Tibial nerve (tissue), 4 donors: ENCODE data around the gene PRKAA2. TPM values are rescaled to one million over a fixed set of nuclear protein-coding genes. Genes with fewer than 3 reads are reported as not detected.

Source experiments
- DNase-seq, 2 donors: peaks; one replicate each; pipeline ENCODE4 v3.0.0-alpha.2; 2019; ENCODE audit warnings: low spot score in 2 of 2
- H3K27ac ChIP-seq, 4 donors: fragments of 200-600 bp; sonication (generic) in 3 of 4; one replicate each; pipeline ENCODE4 v1.5.1; 2017 to 2019; ENCODE audit warnings: mild to moderate bottlenecking in 1 of 4
- H3K27me3 ChIP-seq, 2 donors: fragments of 200-600 bp; sonication (generic) in 1 of 2; one replicate each; pipeline versions ENCODE4 v1.5.1 to v1.6.0; 2017 to 2019
- H3K36me3 ChIP-seq, 3 donors: fragments of 200-600 bp; sonication (generic); one replicate each; pipeline ENCODE4 v1.5.1; 2018 to 2019
- H3K4me1 ChIP-seq, 4 donors: fragments of 200-600 bp; sonication (generic) in 3 of 4; one replicate each; pipeline ENCODE4 v1.5.1; 2017 to 2019
- H3K4me3 ChIP-seq, 4 donors: fragments of 200-600 bp; sonication (generic) in 3 of 4; one replicate each; pipeline ENCODE4 v1.5.1; 2017 to 2019; ENCODE audit warnings: mild to moderate bottlenecking in 1 of 4, moderate library complexity in 1 of 4
- H3K9me3 ChIP-seq, 4 donors: fragments of 200-600 bp; sonication (generic) in 3 of 4; one replicate each; pipeline ENCODE4 v1.5.1; 2017 to 2019
- EP300 ChIP-seq, 2 donors: sonication (generic); formaldehyde crosslinking; IDR thresholded peaks; one replicate each; pipeline ENCODE4 v1.6.1; 2017; ENCODE audit warnings: antibody characterized with exemption in 2 of 2, mild to moderate bottlenecking in 1 of 2
- POLR2A ChIP-seq, 2 donors: fragments of 450-650 bp; IDR thresholded peaks; one replicate each; pipeline ENCODE4 v1.6.1; 2017; ENCODE audit warnings: antibody characterized with exemption in 2 of 2, mild to moderate bottlenecking in 2 of 2, moderate library complexity in 2 of 2
- WGBS, 2 donors: methylation state at CpG; one replicate each; pipeline ENCODE4 v1.1.5; 2018; 5-methylcytosine and 5-hydroxymethylcytosine counted together
- total RNA-seq, 4 donors: library from RNA; depleted of rRNA; stranded (reverse); fragments of >200 nt; gene quantifications; one replicate each; pipeline ENCODE4 v1.1.0, GENCODE V29; 2016
- TF ChIP-seq, protein P1 (sequence below), 5 experiments: fragments of 200-600 bp in 3 of 5; fragments of 450-650 bp in 2 of 5; sonication (generic) in 3 of 5; IDR thresholded peaks; one replicate each; pipeline ENCODE4 v1.5.1; 2016 to 2019; ENCODE audit warnings: antibody characterized with exemption in 5 of 5, mild to moderate bottlenecking in 3 of 5, moderate library complexity in 2 of 5

The PRKAA2 gene
- total RNA-seq, 4 donors from 2014 or later, result 7.8 to 11.6 (median 10.2) TPM

DNA sequence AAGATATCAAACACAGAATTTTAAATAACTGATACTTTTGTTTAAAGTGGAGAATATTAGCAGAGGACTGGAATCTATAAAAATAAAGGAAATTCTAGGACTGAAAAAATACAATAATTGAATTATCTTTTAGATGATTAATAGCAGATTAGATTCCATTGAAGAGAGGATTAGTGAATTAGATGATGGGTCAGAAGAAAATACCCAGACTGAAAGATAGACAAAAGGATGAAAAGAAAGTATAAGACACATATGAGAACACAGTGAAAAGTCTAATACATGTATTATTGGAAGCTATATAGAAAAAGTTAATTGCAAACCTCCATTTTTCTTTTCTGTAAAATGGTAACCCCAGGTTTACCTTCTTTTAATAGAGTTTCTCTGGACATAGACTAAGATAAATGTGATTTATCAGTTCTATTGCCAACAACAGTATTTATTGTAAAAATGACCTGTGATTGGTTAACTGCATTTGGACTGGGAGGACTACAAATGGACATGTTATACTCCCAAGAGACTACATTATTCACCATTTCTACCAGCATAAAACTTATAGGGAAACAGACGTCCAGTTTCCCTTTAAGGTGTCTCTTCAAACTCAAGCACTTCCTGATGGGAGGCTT lies 11.0 kb downstream of the PRKAA2 start:
- DNase-seq, result no peak
- peaks cover 0 to 3% (median 0%) of the 10 kb centered on the region in 3 donors for H3K36me3 ChIP-seq
- H3K4me3 ChIP-seq, result no peak overlapping the region
- WGBS, 2 donors, result 92 to 96% methylated on average over 1 of the region's 1 CpG
- no peak overlapping the region for H3K27ac ChIP-seq
- H3K27me3 ChIP-seq, result no peaks in the 10 kb centered on the region
- TF ChIP-seq, protein P1, sequence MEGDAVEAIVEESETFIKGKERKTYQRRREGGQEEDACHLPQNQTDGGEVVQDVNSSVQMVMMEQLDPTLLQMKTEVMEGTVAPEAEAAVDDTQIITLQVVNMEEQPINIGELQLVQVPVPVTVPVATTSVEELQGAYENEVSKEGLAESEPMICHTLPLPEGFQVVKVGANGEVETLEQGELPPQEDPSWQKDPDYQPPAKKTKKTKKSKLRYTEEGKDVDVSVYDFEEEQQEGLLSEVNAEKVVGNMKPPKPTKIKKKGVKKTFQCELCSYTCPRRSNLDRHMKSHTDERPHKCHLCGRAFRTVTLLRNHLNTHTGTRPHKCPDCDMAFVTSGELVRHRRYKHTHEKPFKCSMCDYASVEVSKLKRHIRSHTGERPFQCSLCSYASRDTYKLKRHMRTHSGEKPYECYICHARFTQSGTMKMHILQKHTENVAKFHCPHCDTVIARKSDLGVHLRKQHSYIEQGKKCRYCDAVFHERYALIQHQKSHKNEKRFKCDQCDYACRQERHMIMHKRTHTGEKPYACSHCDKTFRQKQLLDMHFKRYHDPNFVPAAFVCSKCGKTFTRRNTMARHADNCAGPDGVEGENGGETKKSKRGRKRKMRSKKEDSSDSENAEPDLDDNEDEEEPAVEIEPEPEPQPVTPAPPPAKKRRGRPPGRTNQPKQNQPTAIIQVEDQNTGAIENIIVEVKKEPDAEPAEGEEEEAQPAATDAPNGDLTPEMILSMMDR (IDR thresholded peaks at IDR 0.05), result no peak
- no peak for TF ChIP-seq POLR2A (IDR thresholded peaks at IDR 0.05)
- TF ChIP-seq EP300 (IDR thresholded peaks at IDR 0.05), result no peak
- H3K9me3 ChIP-seq, result peaks cover 0 to 18% (median 5%) of the 10 kb centered on the region in 4 donors
- peaks cover 0 to 6% (median 0%) of the 10 kb centered on the region in 4 donors for H3K4me1 ChIP-seq

DNA sequence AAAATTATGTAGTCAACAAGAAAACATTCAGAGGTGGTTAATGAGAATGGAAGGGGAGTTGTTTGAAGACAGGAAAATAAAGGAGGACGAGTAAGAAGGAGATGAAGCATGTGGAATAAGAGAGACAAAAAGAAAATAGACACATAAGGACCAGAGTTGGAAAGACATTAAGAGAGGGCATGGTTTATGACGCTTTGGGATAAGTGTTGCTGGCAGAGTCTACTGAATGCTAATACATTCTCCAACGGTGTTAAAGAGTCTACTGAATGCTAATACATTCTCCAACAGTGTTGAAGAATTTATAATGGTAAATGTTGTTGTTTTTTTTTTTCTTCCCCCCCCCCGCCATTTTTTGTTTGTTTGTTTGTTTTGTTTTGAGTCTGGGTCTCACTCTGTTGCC lies 13.1 kb downstream of the PRKAA2 start:
- H3K4me3 ChIP-seq, result no peak overlapping the region
- no peak overlapping the region for H3K27ac ChIP-seq
- peaks cover 0 to 3% (median 0%) of the 10 kb centered on the region in 3 donors for H3K36me3 ChIP-seq
- no peaks in the 10 kb centered on the region for H3K27me3 ChIP-seq
- peaks cover 0 to 18% (median 5%) of the 10 kb centered on the region in 4 donors for H3K9me3 ChIP-seq
- peaks cover 0 to 6% (median 0%) of the 10 kb centered on the region in 4 donors for H3K4me1 ChIP-seq
- DNase-seq, result no peak
- TF ChIP-seq, protein P1 (IDR thresholded peaks at IDR 0.05), result no peak
- TF ChIP-seq POLR2A (IDR thresholded peaks at IDR 0.05) (no peak), EP300 (IDR thresholded peaks at IDR 0.05) (no peak)
- 85 to 89% methylated on average over 4 of the region's 4 CpGs for WGBS, 2 donors

DNA sequence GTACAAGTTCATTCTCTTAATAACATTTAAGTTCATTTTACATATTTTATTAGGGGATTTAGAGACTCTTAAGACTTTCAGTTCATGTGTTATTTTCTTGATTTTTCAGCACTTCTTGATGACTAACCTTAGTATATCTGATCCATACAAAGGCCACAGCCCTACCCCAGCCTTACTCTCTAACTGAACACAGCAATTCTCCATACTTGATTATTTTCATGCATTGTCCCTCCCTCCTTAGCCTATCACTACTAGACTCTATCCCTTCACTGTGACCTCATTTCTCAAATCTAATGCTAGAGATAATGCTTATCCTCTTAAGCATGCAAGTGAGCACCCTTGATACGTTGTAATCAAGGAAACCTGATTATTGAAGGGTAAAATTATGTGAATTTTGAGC lies 15.2 kb downstream of the PRKAA2 start:
- Histone ChIP-seq H3K4me3 (no peak overlapping the region), H3K27ac (no peak overlapping the region), H3K36me3 (peaks cover 0 to 3% (median 0%) of the 10 kb centered on the region in 3 donors), H3K4me1 (no peaks in the 10 kb centered on the region), H3K9me3 (peaks cover 0 to 18% (median 5%) of the 10 kb centered on the region in 4 donors), H3K27me3 (no peaks in the 10 kb centered on the region)
- 81 to 94% methylated on average over 1 of the region's 1 CpG for WGBS, 2 donors
- no peak for DNase-seq
- TF ChIP-seq, protein P1 (IDR thresholded peaks at IDR 0.05), result no peak
- no peak for TF ChIP-seq POLR2A (IDR thresholded peaks at IDR 0.05)
- TF ChIP-seq EP300 (IDR thresholded peaks at IDR 0.05), result no peak

DNA sequence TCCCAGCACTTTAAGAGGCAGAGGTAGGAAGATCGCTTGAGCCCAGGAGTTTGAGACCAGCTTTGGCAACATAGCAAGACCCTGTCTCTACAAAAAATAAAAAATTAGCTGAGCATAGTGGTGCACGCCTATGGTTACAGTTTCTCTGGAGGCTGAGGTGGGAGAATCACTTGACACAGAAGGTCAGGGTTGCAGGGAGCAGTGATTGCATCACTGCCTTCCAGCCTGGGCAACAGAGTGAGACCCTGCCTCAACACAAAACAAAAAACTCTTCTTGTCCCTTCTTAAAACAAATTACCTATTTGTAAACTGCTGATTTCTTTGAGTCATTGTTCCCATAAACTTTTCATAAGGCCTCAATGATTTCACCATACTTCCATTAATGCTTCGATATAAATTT lies 18.7 kb downstream of the PRKAA2 start:
- Histone ChIP-seq H3K4me1 (no peaks in the 10 kb centered on the region), H3K4me3 (no peak overlapping the region), H3K27me3 (no peaks in the 10 kb centered on the region), H3K9me3 (no peaks in the 10 kb centered on the region), H3K36me3 (no peaks in the 10 kb centered on the region), H3K27ac (no peak overlapping the region)
- 83 to 85% methylated on average over 3 of the region's 3 CpGs for WGBS, 2 donors
- DNase-seq, result no peak
- TF ChIP-seq POLR2A (IDR thresholded peaks at IDR 0.05) (no peak), EP300 (IDR thresholded peaks at IDR 0.05) (no peak)
- TF ChIP-seq, protein P1 (IDR thresholded peaks at IDR 0.05), result no peak

DNA sequence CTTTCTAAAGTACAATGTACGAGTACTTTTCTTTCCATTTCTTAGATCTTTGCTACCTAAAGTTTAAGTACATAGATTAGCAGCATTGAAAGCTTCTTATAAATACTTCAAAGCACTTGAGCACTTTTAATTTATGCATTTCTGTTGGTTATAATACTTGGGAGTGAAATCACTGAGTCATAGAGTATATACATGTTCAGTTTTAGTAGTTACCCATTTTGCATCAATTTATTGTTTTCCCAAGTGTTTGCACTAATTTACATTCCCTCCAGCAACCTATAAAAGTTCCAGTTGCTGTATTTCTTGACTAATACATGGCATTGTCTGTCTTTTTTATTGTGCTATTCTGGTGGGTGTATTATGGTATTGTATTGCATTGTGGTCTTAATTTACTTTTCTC lies 20.3 kb downstream of the PRKAA2 start:
- no peaks in the 10 kb centered on the region for H3K36me3 ChIP-seq
- H3K9me3 ChIP-seq, result no peaks in the 10 kb centered on the region
- H3K27ac ChIP-seq, result no peak overlapping the region
- DNase-seq, result no peak
- H3K27me3 ChIP-seq, result no peaks in the 10 kb centered on the region
- no peaks in the 10 kb centered on the region for H3K4me1 ChIP-seq
- 91 to 93% methylated on average over 1 of the region's 1 CpG for WGBS, 2 donors
- H3K4me3 ChIP-seq, result no peak overlapping the region
- TF ChIP-seq POLR2A (IDR thresholded peaks at IDR 0.05) (no peak), EP300 (IDR thresholded peaks at IDR 0.05) (no peak)
- TF ChIP-seq, protein P1 (IDR thresholded peaks at IDR 0.05), result no peak
